Measurements from ENCODE around the gene PFKP.

DNA sequence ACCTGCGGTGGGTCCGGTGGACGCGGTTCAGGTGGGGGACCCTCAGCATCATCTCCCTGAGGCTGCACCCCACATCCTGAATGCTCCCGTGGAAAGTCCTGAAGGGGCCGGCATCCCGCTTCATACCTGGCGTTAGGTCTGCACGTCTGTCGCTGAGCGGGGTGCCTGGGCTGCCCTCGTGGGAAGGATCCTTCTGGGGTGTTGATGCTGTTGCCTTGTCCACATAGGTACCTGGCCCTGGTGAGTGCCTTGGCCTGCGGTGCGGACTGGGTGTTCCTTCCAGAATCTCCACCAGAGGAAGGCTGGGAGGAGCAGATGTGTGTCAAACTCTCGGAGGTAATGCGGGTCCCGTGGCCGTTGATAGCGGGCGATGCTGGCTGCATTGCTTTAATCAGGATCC lies 37.8 kb downstream of the PFKP start:
- TF ChIP-seq CTCF (conservative IDR thresholded peaks at IDR 0.05; ENCODE audit: low read length) (no peak), EZH2phosphoT487 (IDR thresholded peaks at IDR 0.05; ENCODE audit: borderline replicate concordance) (no peak)
